Progenitor cell of endocrine pancreas (in vitro differentiated cells): ENCODE data around the gene ODC1. TPM values are rescaled to one million over a fixed set of nuclear protein-coding genes. Genes with fewer than 3 reads are reported as not detected.
"Not testable (repeated sequence)": the region's sequence is repeated elsewhere in the genome, so short reads cannot be mapped to it uniquely, and the experiment has no call there.

Source experiments
- DNase-seq: peaks from one replicate; pipeline ENCODE4 v3.0.0; 2021; ENCODE audit warnings: low spot score; ENCODE audit not compliant: unreplicated experiment
- H3K27ac Mint-ChIP-seq: 2 replicates; pipeline ENCODE4 v1.8.0; 2021; ENCODE audit warnings: mild to moderate bottlenecking, moderate library complexity, mixed read lengths
- H3K27me3 Mint-ChIP-seq: 2 replicates; pipeline ENCODE4 v1.8.0; 2021; ENCODE audit warnings: mixed read lengths
- H3K36me3 Mint-ChIP-seq: 2 replicates; pipeline ENCODE4 v1.8.0; 2022; ENCODE audit warnings: mixed read lengths; ENCODE audit not compliant: insufficient read depth
- H3K4me1 Mint-ChIP-seq: 2 replicates; pipeline ENCODE4 v1.8.0; 2021; ENCODE audit warnings: low read depth, mixed read lengths
- H3K4me3 Mint-ChIP-seq: 2 replicates; pipeline ENCODE4 v1.8.0; 2021; ENCODE audit warnings: low read depth, mild to moderate bottlenecking, moderate library complexity, mixed read lengths
- H3K9me3 Mint-ChIP-seq: 2 replicates; pipeline ENCODE4 v1.8.0; 2021; ENCODE audit warnings: low read depth, mixed read lengths
- total RNA-seq: library from RNA; stranded (reverse); gene quantifications from 2 replicates; pipeline ENCODE4 v1.2.1, GENCODE V29; 2021
- TF ChIP-seq, protein P1 (sequence below): fragments of 200-600 bp; sonication (generic); IDR thresholded peaks from one replicate; pipeline ENCODE4 v1.5.0; 2021; ENCODE audit warnings: antibody characterized with exemption, mild to moderate bottlenecking; ENCODE audit not compliant: unreplicated experiment

Gene ODC1
- total RNA-seq, 1 donor from 2014 or later = 252 TPM

DNA sequence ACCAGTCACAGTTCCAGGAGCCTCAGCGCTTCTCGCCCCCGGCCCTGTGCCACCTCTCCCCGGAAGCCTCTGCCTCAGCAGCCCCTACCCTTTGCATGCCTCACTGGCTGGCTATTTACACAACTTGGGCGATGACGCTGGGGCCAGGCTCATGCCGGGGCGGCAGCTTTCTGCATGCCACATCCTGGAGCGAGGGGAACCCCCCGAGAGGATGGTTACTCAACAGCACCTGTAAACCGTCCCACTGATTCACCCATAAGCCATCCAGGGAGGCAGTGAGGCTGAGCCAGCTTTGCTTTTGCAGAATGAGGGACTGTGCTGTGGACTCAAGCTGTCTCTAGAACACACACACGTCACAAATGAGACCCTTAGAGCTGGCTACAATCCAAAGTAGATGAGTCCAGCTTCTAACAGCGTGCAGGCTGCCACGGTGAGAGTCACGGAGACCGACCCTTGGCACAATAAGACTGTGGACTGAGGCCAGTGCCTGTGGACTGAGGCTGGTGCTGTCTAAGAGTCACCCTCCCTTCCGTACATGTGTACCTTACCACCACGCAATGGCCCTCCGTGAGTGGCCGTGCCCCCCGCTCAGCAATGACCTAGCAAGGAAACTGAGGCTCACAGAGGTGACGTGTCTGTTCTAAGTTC lies 45.6 kb upstream of the ODC1 start:
- H3K4me1 Mint-ChIP-seq = peaks cover 3% of the 10 kb centered on the region
- H3K9me3 Mint-ChIP-seq = peaks cover 7% of the 10 kb centered on the region
- TF ChIP-seq, protein P1, sequence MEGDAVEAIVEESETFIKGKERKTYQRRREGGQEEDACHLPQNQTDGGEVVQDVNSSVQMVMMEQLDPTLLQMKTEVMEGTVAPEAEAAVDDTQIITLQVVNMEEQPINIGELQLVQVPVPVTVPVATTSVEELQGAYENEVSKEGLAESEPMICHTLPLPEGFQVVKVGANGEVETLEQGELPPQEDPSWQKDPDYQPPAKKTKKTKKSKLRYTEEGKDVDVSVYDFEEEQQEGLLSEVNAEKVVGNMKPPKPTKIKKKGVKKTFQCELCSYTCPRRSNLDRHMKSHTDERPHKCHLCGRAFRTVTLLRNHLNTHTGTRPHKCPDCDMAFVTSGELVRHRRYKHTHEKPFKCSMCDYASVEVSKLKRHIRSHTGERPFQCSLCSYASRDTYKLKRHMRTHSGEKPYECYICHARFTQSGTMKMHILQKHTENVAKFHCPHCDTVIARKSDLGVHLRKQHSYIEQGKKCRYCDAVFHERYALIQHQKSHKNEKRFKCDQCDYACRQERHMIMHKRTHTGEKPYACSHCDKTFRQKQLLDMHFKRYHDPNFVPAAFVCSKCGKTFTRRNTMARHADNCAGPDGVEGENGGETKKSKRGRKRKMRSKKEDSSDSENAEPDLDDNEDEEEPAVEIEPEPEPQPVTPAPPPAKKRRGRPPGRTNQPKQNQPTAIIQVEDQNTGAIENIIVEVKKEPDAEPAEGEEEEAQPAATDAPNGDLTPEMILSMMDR = no peak
- no peak for DNase-seq
- no peak overlapping the region for H3K4me3 Mint-ChIP-seq
- H3K27ac Mint-ChIP-seq = no peak overlapping the region
- peaks cover 38% of the 10 kb centered on the region for H3K27me3 Mint-ChIP-seq
- H3K36me3 Mint-ChIP-seq = peaks cover 3% of the 10 kb centered on the region

DNA sequence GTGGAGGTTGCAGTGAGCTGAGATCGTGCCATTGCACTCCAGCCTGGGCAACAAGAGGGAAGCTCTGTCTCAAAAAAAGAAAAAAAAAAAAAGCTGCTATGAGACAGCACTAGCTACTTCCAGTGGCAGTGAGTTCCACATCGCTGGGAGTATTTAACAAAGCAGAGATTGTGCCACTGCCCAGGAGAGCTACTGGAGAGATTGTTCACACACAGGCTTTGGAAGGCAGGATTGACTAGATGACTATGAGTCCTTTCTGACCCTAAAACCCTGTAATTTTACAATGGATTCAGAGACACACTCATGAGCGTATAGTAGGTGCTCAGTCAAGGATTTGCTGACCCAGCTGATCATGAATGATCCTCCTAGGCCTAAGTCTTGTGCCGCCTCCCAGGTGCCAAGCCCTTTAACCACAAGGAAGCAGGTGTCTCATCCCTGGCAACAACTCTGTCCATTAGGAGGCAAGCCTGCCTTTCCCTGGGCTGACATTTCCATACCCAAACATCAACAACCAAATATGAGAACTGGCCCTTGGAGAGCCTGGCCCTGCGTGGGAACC lies 45.0 kb upstream of the ODC1 start:
- TF ChIP-seq, protein P1 = no peak
- Mint-ChIP-seq H3K9me3 (peaks cover 7% of the 10 kb centered on the region), H3K27ac (no peak overlapping the region), H3K4me3 (no peak overlapping the region), H3K36me3 (peaks cover 3% of the 10 kb centered on the region), H3K4me1 (peaks cover 3% of the 10 kb centered on the region), H3K27me3 (peaks cover 42% of the 10 kb centered on the region)
- no peak for DNase-seq

DNA sequence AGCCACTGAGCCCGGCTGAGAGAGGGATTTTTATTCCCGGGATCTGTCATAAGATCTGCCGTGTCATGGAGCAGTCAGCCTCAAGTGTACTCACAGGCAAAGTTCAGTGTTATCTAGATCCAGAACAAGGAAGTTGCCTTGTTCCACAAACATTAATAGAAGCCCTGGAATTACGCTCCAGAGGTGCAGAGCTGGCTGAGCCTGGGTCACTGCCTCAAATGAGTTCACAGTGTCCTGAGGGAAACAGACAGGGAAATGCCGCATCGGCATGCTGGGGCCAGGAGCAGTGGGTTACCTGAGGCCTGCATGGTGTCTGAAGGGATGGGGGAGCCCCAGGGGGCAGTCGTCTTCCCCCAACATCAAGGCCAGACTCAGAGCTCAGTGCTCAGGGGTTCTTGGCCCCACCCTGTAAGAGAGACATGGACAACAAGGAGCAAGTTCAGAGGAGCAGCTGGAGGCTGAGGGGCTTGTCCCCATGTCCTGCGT lies 42.7 kb upstream of the ODC1 start:
- TF ChIP-seq, protein P1 = no peak
- H3K4me1 Mint-ChIP-seq = peaks cover 6% of the 10 kb centered on the region
- peaks cover 7% of the 10 kb centered on the region for H3K9me3 Mint-ChIP-seq
- peaks cover 37% of the 10 kb centered on the region for H3K27me3 Mint-ChIP-seq
- no peak overlapping the region for H3K4me3 Mint-ChIP-seq
- H3K36me3 Mint-ChIP-seq = peaks cover 3% of the 10 kb centered on the region
- no peak for DNase-seq
- no peak overlapping the region for H3K27ac Mint-ChIP-seq

DNA sequence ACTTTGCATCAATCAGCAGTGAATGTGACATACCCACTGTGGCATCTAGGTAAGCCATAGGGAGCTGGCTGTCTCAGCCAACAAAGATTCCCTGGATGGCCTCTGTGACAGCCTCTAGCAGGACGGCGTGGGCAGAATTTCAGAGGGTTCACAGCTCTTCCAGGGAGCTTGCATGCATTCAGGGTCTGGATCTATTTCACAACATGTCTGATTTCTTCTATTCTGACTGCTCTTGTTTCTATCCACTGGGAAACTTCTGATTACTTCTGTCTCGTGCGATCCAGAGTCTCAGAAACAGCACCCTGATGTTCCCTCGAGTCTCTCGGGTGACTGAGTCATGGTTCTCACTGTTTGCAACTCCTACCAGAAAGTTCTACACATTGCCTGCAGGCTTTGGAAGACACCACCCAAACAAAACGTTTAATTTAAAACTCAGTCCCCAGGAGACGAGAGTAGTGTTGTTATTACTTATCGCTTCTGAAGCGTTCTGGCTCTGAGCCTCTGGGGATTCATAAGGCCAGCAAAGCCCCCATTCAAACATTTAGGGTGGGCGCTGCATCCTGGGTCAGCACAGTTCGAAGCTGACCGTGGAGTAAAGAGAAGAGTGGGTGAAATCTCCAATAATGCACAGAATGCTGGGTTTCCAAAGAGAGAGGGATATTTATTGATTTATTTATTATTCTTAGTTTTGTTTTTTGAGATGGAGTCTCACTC lies 41.9 kb upstream of the ODC1 start:
- TF ChIP-seq, protein P1 = no peak
- Mint-ChIP-seq H3K36me3 (peaks cover 3% of the 10 kb centered on the region), H3K4me1 (peaks cover 6% of the 10 kb centered on the region), H3K27me3 (peaks cover 28% of the 10 kb centered on the region), H3K9me3 (peaks cover 7% of the 10 kb centered on the region), H3K27ac (no peak overlapping the region), H3K4me3 (no peak overlapping the region)
- no peak for DNase-seq

DNA sequence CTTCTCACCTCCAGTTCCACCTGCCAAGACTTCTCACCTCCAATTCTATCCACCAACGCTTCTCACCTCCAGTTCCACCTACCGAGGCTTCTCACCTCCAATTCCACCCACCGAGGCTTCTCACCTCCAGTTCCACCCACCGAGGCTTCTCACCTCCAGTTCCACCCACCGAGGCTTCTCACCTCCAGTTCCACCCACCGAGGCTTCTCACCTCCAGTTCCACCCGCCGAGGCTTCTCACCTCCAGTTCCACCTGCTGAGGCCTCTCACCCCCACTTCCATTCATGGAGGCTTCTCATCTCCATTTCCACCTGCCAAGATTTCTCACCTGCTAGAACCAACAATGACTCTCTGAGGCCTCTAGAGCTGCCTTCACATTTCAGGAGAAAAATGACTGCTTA lies 40.0 kb upstream of the ODC1 start:
- not testable (repeated sequence) for H3K4me3 Mint-ChIP-seq, DNase-seq, H3K27ac Mint-ChIP-seq, H3K9me3 Mint-ChIP-seq, H3K36me3 Mint-ChIP-seq, H3K4me1 Mint-ChIP-seq
- peaks cover 27% of the 10 kb centered on the region for H3K27me3 Mint-ChIP-seq

DNA sequence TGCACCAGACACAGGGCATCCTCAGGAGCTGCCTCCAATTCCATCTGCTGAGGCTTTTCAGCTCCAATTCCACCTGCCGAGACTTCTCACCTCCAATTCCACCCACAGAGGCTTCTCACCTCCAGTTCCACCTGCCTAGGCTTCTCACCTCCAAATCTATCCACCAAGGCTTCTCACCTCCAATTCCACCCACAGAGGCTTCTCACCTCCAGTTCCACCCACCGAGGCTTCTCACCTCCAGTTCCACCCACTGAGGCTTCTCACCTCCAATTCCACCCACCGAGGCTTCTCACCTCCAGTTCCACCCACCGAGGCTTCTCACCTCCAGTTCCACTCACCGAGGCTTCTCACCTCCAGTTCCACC lies 39.6 kb upstream of the ODC1 start:
- H3K36me3 Mint-ChIP-seq, H3K4me3 Mint-ChIP-seq, H3K27ac Mint-ChIP-seq, DNase-seq, H3K9me3 Mint-ChIP-seq, H3K4me1 Mint-ChIP-seq: not testable (repeated sequence)
- peaks cover 27% of the 10 kb centered on the region for H3K27me3 Mint-ChIP-seq
